Epithelial cell of proximal tubule (primary cell): ENCODE results near the gene NCEH1. TPM values are rescaled to one million over a fixed set of nuclear protein-coding genes. Genes with fewer than 3 reads are reported as not detected.

Source experiments
- DNase-seq: peaks from one replicate; pipeline ENCODE4 v3.0.0-alpha.2; 2011; ENCODE audit warnings: low read depth
- H3K4me3 ChIP-seq: 2 replicates; pipeline ENCODE4 v1.5.1; 2011; ENCODE audit warnings: low read depth, mild to moderate bottlenecking, low read length
- total RNA-seq: library from RNA; depleted of rRNA; stranded (reverse); fragments of >200 nt; gene quantifications from 2 replicates; pipeline ENCODE4 v1.2.3, GENCODE V29; 2015
- TF ChIP-seq, protein P1 (sequence below): conservative IDR thresholded peaks from 2 replicates; pipeline ENCODE4 v1.5.1; 2012; ENCODE audit warnings: low read depth, mild to moderate bottlenecking, low read length

Gene NCEH1
- total RNA-seq, 1 donor from 2014 or later: 72.9 TPM

DNA sequence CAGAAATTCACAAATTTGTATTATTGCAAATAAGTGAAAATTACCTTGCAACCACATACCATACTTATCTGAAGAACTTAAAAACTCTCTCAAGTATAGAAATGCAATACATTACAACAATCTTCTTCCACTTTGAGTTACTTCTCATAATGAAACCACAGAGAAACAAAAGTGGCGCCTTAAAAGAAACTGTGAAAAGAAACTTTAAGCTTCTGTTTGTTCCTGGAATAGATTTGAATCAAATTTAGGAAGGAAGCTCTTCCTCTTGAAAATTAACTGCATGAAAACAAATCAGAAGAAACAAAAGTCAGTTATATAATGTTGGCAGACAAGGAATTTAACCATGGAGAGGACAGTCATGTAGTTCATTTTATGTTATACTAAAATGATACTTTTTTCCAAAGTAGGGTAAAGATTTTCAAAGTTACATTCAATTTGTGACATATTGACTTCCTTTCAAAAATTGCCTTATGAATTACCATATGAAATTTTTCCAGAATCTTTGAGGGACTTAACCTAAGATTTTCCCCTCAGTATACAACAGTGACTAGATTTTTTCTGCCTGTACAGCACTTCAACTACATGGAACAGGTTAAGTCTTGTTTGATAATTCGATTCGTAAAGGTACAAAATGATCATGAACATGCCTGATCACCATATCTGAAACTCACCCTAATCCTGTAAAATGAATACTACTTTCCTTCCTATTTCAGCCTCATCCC, 130.0 kb downstream of the NCEH1 start:
- DNase-seq: no peak
- no peak overlapping the region for H3K4me3 ChIP-seq
- TF ChIP-seq, protein P1, sequence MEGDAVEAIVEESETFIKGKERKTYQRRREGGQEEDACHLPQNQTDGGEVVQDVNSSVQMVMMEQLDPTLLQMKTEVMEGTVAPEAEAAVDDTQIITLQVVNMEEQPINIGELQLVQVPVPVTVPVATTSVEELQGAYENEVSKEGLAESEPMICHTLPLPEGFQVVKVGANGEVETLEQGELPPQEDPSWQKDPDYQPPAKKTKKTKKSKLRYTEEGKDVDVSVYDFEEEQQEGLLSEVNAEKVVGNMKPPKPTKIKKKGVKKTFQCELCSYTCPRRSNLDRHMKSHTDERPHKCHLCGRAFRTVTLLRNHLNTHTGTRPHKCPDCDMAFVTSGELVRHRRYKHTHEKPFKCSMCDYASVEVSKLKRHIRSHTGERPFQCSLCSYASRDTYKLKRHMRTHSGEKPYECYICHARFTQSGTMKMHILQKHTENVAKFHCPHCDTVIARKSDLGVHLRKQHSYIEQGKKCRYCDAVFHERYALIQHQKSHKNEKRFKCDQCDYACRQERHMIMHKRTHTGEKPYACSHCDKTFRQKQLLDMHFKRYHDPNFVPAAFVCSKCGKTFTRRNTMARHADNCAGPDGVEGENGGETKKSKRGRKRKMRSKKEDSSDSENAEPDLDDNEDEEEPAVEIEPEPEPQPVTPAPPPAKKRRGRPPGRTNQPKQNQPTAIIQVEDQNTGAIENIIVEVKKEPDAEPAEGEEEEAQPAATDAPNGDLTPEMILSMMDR: no peak

Other genes with a start within 250 kb of the NCEH1 start
- 26.3 and 36.2 TPM in 2 replicates for gene TNFSF10, start 187.6 kb downstream of the NCEH1 start, total RNA-seq
- 98.8 and 129 TPM in 2 replicates for gene ECT2, start 39.7 kb upstream of the NCEH1 start, total RNA-seq